ENCODE measurements around the gene CXorf49. TPM values are rescaled to one million over a fixed set of nuclear protein-coding genes. Genes with fewer than 3 reads are reported as not detected.
"Not testable (repeated sequence)": the region's sequence is repeated elsewhere in the genome, so short reads cannot be mapped to it uniquely, and the experiment has no call there.

CXorf49 gene
- total RNA-seq, 2 donors from 2014 or later = not detected

DNA sequence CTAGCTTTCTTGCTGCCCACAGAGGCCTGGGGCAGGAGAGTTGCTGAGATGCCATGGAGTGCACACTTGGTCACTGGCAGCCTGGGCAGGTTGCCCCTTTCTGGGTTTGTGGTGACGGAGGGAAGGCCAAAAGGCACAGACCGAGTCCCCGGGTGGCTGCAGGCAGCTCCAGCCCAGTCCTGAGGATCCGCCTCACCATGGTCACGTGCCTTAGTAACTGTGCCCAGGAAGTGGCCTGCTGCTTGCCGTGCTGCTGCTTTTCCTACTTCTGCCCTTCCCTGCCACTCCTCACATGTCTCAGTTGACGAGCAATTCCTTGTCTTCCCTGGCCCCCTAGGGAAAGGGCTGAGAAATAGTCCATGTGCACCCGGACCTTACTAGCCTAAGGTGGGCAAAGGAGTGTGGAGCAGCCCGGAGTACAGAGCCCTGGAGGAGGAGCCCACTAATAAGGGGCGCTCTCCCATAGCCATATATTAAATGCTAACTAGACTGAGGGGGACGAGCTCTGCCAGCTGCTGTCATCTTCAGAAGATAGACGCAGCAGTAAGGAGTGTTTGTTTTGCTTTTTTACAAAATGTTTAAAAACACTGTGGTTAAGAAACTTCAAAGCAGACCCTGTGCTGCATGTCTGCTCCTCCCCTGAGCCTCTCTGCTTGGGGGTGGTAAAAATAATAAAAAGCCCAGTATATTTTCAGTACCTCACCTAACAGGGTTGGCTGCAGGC is 19.6 kb downstream of the CXorf49 start:
- H3K9ac ChIP-seq (ENCODE audit: low read depth in 2 of 2, low read length in 2 of 2); H3K27ac ChIP-seq; H3K27me3 ChIP-seq; H3K36me3 ChIP-seq; H3K9me3 ChIP-seq; H3K4me3 ChIP-seq; intact Hi-C loops (cut with DNase I); DNase-seq; H3K4me1 ChIP-seq: not testable (repeated sequence)

DNA sequence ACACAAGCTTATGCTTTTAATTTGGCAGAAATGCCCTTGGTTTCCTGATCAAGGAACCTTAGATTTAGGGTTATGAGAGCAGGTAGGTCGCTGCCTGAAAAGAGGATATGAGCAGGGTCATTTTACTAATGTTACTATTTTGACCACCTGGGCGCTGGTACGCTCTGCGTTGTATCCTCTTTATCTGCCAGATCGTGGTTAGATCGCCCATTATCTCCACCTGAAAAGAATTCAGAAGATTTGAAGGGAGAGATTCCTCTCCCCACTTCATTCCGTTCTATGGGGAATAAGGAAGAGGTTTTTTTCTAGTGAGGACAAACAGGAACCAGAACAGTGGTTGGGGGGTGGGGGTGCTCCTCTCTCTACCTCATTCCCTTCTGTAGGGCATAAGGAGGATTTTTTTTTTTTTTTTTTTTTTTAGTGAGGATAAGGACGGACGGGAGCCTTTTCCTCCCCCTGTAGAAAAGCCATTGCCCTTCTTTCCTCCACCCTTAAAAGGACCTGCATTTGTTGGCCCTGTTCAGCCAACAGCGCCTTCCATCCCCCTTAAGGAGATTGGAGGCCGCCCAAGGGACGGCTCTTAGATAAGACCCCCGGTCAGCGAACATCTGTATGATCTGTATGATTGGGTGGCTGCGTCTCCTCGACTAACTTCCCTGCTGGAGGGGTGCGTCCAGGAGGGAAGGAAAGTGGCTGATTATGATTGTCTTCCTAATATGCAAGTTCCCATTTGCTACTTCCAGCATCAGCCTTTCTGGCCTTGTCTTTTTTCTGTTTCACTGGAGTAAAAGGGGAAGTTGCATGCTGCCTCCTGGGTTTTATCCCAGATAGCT is 20.4 kb downstream of the CXorf49 start:
- DNase-seq; H3K36me3 ChIP-seq; intact Hi-C loops (cut with DNase I); H3K9ac ChIP-seq (ENCODE audit: low read depth in 2 of 2, low read length in 2 of 2); H3K27ac ChIP-seq; H3K27me3 ChIP-seq; H3K4me3 ChIP-seq; H3K9me3 ChIP-seq; H3K4me1 ChIP-seq: not testable (repeated sequence)

DNA sequence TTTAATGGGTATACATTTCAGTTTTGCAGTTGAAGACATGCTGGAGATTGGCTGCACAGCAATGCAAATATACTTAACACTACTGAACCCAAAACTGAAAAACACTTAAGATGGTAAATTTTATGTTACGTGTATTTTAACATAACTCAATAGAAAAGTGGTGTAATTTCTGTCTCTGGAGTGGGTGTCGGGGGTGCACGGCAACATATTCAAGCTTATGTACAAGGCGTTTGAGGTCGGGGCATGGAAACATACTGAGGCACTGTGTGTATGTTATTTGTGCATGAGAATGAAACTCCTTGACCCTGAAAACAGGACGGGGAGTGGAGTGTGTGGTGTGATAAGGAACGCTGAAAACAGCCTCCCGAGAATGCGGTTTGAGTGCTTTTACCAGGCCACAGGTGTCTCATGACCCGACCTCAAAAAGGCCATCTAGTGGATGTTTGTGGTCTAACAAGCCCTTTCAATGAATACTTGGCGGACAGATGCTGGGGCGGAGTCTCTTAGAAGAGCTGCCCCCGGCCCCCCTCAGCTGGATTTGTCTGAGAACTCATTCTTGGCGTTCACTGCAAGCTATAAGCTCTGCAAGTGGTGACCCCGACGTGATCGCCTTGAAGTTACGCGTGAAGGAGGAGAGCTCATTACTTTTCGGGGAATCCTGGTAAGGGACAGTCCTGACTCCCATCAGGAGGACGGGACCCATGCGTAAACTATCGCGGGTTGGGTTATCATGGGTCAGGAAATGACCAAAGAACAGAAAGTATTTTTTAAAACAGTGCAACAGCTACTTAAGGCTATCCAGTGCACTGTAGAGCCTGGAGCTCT is 21.2 kb downstream of the CXorf49 start:
- H3K9me3 ChIP-seq; H3K4me1 ChIP-seq; H3K27me3 ChIP-seq; H3K36me3 ChIP-seq; intact Hi-C loops (cut with DNase I); DNase-seq; H3K27ac ChIP-seq; H3K4me3 ChIP-seq; H3K9ac ChIP-seq (ENCODE audit: low read depth in 2 of 2, low read length in 2 of 2): not testable (repeated sequence)

DNA sequence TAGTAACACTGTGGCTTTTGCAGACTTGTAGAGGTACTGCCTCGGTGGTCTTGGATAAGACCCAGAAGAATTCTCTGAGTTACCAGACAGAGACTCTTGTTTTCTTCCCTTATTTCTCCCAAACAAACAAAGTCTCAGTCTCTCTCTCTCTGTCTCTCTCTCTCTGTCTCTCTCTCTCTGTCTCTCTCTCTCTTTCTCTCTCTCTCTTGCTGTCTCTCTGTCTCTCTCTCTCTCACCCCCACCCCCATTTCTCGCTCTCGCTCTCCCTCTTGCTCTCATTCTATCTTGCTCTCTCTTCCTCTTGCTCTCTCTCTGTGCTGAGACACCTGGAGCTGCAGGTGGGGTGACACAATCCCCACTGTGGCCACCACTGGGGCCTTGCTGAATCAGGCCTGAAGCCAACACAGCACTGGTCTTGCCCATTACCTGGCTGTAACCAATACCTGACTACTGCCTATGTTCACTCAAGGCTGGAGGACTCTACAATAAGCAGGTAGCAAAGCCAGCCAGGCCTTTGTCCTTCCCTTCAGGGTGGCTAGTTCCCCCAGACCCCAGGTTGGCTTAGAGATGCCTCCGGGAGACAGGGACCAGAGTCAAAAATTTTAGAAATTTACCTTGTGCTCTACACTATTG is 38.4 kb downstream of the CXorf49 start:
- H3K9me3 ChIP-seq = no peaks in the 10 kb centered on the region
- H3K27me3 ChIP-seq = no peaks in the 10 kb centered on the region
- H3K27ac ChIP-seq = no peak overlapping the region
- TF ChIP-seq CTCF (IDR thresholded peaks at IDR 0.05) = no peak
- no peak overlapping the region for H3K4me3 ChIP-seq
- intact Hi-C loops (cut with DNase I) = no loop called here
- no peaks in the 10 kb centered on the region for H3K4me1 ChIP-seq
- DNase-seq = peak; percentile 9
- H3K9ac ChIP-seq (ENCODE audit: low read depth in 2 of 2, low read length in 2 of 2) = no peak overlapping the region
- H3K36me3 ChIP-seq = no peaks in the 10 kb centered on the region

DNA sequence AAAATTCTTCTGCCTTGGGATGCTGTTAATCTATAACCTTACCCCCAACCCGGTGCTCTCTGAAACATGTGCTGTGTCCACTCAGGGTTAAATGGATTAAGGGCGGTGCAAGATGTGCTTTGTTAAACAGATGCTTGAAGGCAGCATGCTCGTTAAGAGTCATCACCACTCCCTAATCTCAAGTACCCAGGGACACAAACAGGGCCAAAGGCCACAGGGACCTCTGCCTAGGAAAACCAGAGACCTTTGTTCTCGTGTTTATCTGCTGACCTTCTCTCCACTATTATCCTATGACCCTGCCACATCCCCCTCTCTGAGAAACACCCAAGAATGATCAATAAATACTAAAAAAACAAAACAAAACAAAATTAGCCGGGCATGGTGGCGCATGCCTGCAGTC is 40.9 kb downstream of the CXorf49 start:
- H3K9me3 ChIP-seq; H3K4me1 ChIP-seq; H3K27me3 ChIP-seq; H3K9ac ChIP-seq (ENCODE audit: low read depth in 2 of 2, low read length in 2 of 2); H3K27ac ChIP-seq; H3K36me3 ChIP-seq; intact Hi-C loops (cut with DNase I); DNase-seq; H3K4me3 ChIP-seq: not testable (repeated sequence)

DNA sequence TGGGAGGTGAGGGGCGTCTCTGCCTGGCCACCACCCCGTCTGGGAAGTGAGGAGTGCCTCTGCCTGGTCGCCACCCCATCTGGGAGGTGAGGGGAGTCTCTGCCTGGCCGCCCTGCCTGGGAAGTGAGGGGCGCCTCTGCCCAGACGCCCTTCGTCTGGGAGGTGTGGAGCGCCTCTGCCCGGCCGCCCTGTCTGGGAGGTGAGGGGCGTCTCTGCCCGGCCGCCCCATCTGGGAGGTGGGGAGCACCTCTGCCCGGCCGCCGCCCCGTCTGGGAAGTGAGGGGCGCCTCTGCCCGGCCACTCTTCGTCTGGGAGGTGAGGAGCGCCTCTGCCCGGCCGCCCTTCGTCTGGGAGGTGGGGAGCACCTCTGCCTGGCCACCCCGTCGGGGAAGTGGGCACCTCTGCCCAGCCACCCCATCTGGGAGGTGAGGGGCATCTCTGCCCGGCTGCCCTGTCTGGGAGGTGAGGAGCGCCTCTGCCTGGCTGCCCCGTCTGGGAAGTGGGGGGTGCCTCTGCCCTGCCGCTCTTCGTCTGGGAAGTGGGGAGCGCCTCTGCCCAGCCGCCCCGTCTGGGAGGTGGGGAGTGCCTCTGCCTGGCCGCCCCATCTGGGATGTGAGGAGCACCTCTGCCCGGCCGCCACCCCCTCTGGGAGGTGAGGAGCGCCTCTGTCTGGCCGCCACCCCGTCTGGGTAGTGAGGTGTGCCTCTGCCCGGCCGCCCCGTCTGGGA is 41.9 kb downstream of the CXorf49 start:
- intact Hi-C loops (cut with DNase I); DNase-seq; H3K36me3 ChIP-seq; H3K4me1 ChIP-seq; H3K27ac ChIP-seq; H3K9ac ChIP-seq (ENCODE audit: low read depth in 2 of 2, low read length in 2 of 2); H3K27me3 ChIP-seq; H3K4me3 ChIP-seq; H3K9me3 ChIP-seq: not testable (repeated sequence)

- DNase-seq; H3K4me3 ChIP-seq; intact Hi-C loops (cut with DNase I): not testable (repeated sequence)
These were observed 42.4 kb downstream of the CXorf49 start for GRCh38 chrX:71675636-71676035.

More at GRCh38 chrX:71675636-71676035, 42.4 kb downstream of the CXorf49 start:
- not testable (repeated sequence) for H3K27ac ChIP-seq; H3K27me3 ChIP-seq; H3K9ac ChIP-seq (ENCODE audit: low read depth in 2 of 2, low read length in 2 of 2); H3K4me1 ChIP-seq; H3K9me3 ChIP-seq; H3K36me3 ChIP-seq

All from colonic mucosa (tissue), 4 donors.